ENCODE data around the gene OR13G1. TPM values are rescaled to one million over a fixed set of nuclear protein-coding genes. Genes with fewer than 3 reads are reported as not detected.
"Not testable (repeated sequence)": the region's sequence is repeated elsewhere in the genome, so short reads cannot be mapped to it uniquely, and the experiment has no call there.

The OR13G1 gene, protein sequence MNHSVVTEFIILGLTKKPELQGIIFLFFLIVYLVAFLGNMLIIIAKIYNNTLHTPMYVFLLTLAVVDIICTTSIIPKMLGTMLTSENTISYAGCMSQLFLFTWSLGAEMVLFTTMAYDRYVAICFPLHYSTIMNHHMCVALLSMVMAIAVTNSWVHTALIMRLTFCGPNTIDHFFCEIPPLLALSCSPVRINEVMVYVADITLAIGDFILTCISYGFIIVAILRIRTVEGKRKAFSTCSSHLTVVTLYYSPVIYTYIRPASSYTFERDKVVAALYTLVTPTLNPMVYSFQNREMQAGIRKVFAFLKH
- not detected for total RNA-seq

DNA sequence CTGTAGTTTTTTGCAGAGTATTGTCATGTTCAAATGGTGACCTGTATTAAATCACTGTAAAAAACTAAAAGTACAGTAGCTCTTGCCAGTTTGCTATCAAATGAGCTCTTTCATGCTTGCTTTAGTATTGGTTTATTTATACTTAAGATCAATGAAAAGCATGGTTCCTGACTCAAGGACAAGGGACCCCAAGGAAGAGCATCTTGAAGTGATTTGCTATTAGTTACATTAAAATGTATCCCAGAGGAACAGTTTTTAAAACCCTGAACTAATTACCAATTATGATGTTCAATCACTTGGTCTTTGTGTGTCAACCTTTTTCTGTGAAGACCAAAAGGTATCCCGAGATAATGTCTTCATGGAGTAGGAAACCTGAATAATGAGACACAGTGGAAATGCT, at the start of gene OR13G1:
Gene OR13G1, minus strand, starts transcription at position 101 of the 400 bp plus-strand sequence. CDS start 6,698 bp downstream, outside the sequence.
- ATAC-seq (ENCODE audit: insufficient number of reproducible peaks, low FRiP score, low read depth) = no peak
- Histone ChIP-seq H3K9me3 (no peaks in the 10 kb centered on the region), H3K4me3 (no peak within 1 kb of the TSS), H3K27me3 (replicated peaks; ENCODE audit: insufficient read depth) (no peaks in the 10 kb centered on the region), H3K36me3 (no peaks in the 10 kb centered on the region), H3K4me1 (ENCODE audit: control insufficient read depth in 1 of 2, low read depth in 2 of 2) (no peaks in the 10 kb centered on the region), H3K27ac (no peak within 1 kb of the TSS)
- TF ChIP-seq, protein P1, sequence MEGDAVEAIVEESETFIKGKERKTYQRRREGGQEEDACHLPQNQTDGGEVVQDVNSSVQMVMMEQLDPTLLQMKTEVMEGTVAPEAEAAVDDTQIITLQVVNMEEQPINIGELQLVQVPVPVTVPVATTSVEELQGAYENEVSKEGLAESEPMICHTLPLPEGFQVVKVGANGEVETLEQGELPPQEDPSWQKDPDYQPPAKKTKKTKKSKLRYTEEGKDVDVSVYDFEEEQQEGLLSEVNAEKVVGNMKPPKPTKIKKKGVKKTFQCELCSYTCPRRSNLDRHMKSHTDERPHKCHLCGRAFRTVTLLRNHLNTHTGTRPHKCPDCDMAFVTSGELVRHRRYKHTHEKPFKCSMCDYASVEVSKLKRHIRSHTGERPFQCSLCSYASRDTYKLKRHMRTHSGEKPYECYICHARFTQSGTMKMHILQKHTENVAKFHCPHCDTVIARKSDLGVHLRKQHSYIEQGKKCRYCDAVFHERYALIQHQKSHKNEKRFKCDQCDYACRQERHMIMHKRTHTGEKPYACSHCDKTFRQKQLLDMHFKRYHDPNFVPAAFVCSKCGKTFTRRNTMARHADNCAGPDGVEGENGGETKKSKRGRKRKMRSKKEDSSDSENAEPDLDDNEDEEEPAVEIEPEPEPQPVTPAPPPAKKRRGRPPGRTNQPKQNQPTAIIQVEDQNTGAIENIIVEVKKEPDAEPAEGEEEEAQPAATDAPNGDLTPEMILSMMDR (IDR thresholded peaks at IDR 0.05) = no peak
- no peak for DNase-seq (ENCODE audit: low spot score)

DNA sequence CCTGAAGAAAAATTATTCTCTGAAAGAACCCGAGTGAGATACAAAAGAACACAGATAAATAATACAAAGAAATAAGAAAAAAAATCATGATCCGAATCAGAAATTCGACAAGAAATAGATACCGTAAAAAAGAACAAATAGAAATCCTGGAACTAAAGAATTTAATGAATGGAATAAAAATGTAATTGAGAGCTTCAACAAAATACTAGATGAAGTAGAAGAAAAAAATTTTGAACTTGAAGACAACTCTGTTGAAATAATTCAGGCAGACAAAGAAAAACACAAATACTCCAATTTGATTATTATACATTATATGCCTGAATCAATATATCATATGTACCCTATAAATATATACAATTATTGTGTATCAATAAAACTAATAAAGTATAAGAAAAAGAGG, 41.7 kb upstream of the OR13G1 start:
- Histone ChIP-seq H3K27me3 (replicated peaks; ENCODE audit: insufficient read depth) (no peaks in the 10 kb centered on the region), H3K27ac (no peak overlapping the region), H3K9me3 (no peaks in the 10 kb centered on the region), H3K4me3 (no peak overlapping the region), H3K4me1 (ENCODE audit: control insufficient read depth in 1 of 2, low read depth in 2 of 2) (no peaks in the 10 kb centered on the region), H3K36me3 (no peaks in the 10 kb centered on the region)
- DNase-seq (ENCODE audit: low spot score) (no peak), ATAC-seq (ENCODE audit: insufficient number of reproducible peaks, low FRiP score, low read depth) (no peak)
- TF ChIP-seq, protein P1 (IDR thresholded peaks at IDR 0.05) = no peak

DNA sequence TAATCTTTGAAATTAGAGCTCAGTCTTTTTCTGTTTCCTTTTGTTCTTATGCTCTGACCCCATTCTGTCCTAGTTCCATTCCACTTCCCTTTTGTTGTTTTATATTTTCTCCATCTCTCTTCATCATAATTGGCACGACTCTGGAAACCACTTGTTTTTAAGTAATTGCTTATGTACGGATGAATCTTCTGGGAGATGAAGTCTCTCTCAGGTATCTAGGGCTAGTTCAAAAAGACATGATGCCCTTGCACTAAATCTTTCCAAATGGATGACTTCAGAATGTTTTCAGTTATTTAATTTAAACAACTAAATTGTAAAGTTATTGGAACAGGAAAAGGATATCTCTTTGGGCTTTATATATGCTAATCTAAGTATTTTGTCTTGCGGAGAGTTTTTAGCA, 37.0 kb upstream of the OR13G1 start, which contains the start of gene OR6F1:
Gene OR6F1, minus strand, starts transcription at position 101 of the 400 bp plus-strand sequence. CDS start 3,891 bp downstream, outside the sequence.
- no peak for ATAC-seq (ENCODE audit: insufficient number of reproducible peaks, low FRiP score, low read depth)
- no peak within 1 kb of the TSS for H3K4me3 ChIP-seq

DNA sequence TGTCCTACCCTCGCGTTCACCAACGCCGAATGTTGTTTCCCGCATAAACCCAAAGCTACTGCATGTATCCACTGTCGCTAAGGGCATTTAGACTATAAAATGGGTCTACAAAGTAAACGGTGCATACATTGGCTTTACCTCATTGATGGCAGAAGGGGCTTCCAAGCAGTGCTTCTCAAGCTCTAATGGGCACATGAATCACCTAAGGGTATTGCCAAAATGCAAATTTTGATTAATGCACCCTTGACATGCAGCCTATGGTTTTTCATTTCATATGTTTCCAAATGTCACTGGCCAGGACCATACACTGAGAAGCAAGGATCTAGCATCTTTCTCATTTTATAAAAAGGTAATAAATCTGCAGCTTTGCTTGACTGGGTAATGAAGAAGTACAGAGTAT, 34.2 kb upstream of the OR13G1 start:
- H3K4me1 ChIP-seq (ENCODE audit: control insufficient read depth in 1 of 2, low read depth in 2 of 2) = no peaks in the 10 kb centered on the region
- H3K4me3 ChIP-seq = no peak overlapping the region
- no peaks in the 10 kb centered on the region for H3K9me3 ChIP-seq
- DNase-seq (ENCODE audit: low spot score) (no peak), ATAC-seq (ENCODE audit: insufficient number of reproducible peaks, low FRiP score, low read depth) (no peak)
- H3K27me3 ChIP-seq (replicated peaks; ENCODE audit: insufficient read depth) = no peaks in the 10 kb centered on the region
- TF ChIP-seq, protein P1 (IDR thresholded peaks at IDR 0.05) = no peak
- no peak overlapping the region for H3K27ac ChIP-seq
- H3K36me3 ChIP-seq = no peaks in the 10 kb centered on the region

More for the DNA sequence above, 37.0 kb upstream of the OR13G1 start, which contains the start of gene OR6F1:
- Histone ChIP-seq H3K9me3 (no peaks in the 10 kb centered on the region), H3K27ac (no peak within 1 kb of the TSS), H3K4me1 (ENCODE audit: control insufficient read depth in 1 of 2, low read depth in 2 of 2) (no peaks in the 10 kb centered on the region), H3K36me3 (no peaks in the 10 kb centered on the region), H3K27me3 (replicated peaks; ENCODE audit: insufficient read depth) (no peaks in the 10 kb centered on the region)
- DNase-seq (ENCODE audit: low spot score) = no peak
- TF ChIP-seq, protein P1 (IDR thresholded peaks at IDR 0.05) = no peak

DNA sequence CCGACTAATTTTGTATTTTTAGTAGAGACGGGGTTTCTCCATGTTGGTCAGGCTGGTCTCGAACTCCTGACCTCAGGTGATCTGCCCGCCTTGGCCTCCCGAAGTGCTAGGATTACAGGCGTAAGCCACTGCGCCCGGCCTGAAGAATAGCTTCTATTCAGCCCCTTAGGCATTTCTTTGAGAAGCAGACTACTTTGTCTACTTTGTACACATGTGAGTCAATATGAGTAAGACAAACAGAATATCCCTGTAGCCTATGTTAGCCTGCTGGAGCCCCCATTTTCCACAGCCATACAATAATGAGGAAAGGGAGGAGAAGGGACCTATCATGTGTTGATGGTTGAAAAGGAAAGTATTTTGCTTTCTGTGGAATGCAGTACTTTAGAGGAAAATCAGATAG, 31.1 kb upstream of the OR13G1 start:
- H3K9me3 ChIP-seq; H3K27ac ChIP-seq; H3K27me3 ChIP-seq (replicated peaks; ENCODE audit: insufficient read depth); H3K4me3 ChIP-seq; H3K4me1 ChIP-seq (ENCODE audit: control insufficient read depth in 1 of 2, low read depth in 2 of 2); H3K36me3 ChIP-seq; ATAC-seq (ENCODE audit: insufficient number of reproducible peaks, low FRiP score, low read depth); DNase-seq (ENCODE audit: low spot score): not testable (repeated sequence)

Data from thoracic aorta (tissue), 2 donors.